Renal pelvis (tissue), 4 donors: ENCODE results near the gene AP3D1. TPM values are rescaled to one million over a fixed set of nuclear protein-coding genes. Genes with fewer than 3 reads are reported as not detected.
A peak's percentile ranks its signal among the peaks of the same experiment; 100 is the strongest.

Source experiments
- DNase-seq: peaks from one replicate; pipeline ENCODE4 v3.0.0-alpha.2; 2013
- polyA plus RNA-seq, 3 donors: library from polyadenylated mRNA; unstranded; fragments of 120-200 nt; gene quantifications; one replicate each; pipeline ENCODE4 v1.2.1, GENCODE V29; 2013; ENCODE audit not compliant: insufficient read length in 3 of 3

The AP3D1 gene
- polyA plus RNA-seq, 3 donors = 116 to 131 (median 130) TPM

- no peak for DNase-seq
Measured at GRCh38 chr19:2114218-2114617, 37.1 kb downstream of the AP3D1 start.

- DNase-seq = no peak
Measured at GRCh38 chr19:2113439-2114211, 37.7 kb downstream of the AP3D1 start.

GRCh38 chr19:2112516-2113320, 38.6 kb downstream of the AP3D1 start:
- no peak for DNase-seq

GRCh38 chr19:2111886-2112285, 39.5 kb downstream of the AP3D1 start:
- DNase-seq = no peak

GRCh38 chr19:2111425-2111824, 39.9 kb downstream of the AP3D1 start:
- no peak for DNase-seq

GRCh38 chr19:2110822-2111221, 40.5 kb downstream of the AP3D1 start:
- no peak for DNase-seq

GRCh38 chr19:2109046-2109864, 42.1 kb downstream of the AP3D1 start:
- DNase-seq = no peak

GRCh38 chr19:2108251-2109016, 42.9 kb downstream of the AP3D1 start:
- DNase-seq = no peak

- no peak for DNase-seq
Measured at GRCh38 chr19:2103045-2103707, 48.2 kb downstream of the AP3D1 start.

- DNase-seq = no peak
Measured at GRCh38 chr19:2101417-2102335, 49.7 kb downstream of the AP3D1 start.

GRCh38 chr19:2100719-2101061, 50.7 kb downstream of the AP3D1 start:
- DNase-seq = no peak

GRCh38 chr19:2099937-2100718, 51.2 kb downstream of the AP3D1 start:
- DNase-seq = no peak

GRCh38 chr19:2099054-2099501, 52.3 kb downstream of the AP3D1 start:
- no peak for DNase-seq

GRCh38 chr19:2097886-2098327, 53.5 kb downstream of the AP3D1 start:
- no peak for DNase-seq

GRCh38 chr19:2097203-2097885, 54.0 kb downstream of the AP3D1 start:
- no peak for DNase-seq

- DNase-seq = peak; percentile 96
Measured at GRCh38 chr19:2096480-2097202, 54.7 kb downstream of the AP3D1 start, which contains the start of gene IZUMO4. IZUMO4 (plus strand) TSS chr19:2096915; CDS start chr19:2096946, 31 bp downstream.

- peak; percentile 93 for DNase-seq
Measured at GRCh38 chr19:2096034-2096479, 55.3 kb downstream of the AP3D1 start, which contains the start of gene MOB3A. MOB3A (minus strand) TSS chr19:2096326; CDS start chr19:2078560, 17,766 bp downstream.
